K562 (cell line): ENCODE data around the gene PITX1. TPM values are rescaled to one million over a fixed set of nuclear protein-coding genes. Genes with fewer than 3 reads are reported as not detected.

Source experiments
- ATAC-seq: fragments of 200-7000 bp; cut with Tn5 transposase; 3 replicates; pipeline ENCODE4 v1.9.1; 2020; ENCODE audit warnings: moderate library complexity
- BruUV-seq: library from RNA; stranded (reverse); fragments of 400-500 nt; replicated peaks from 2 replicates; lab custom pipeline; 2021; lab: Mats Ljungman, UMichigan
- CTCF ChIA-PET: fragments of 300-600 bp; formaldehyde crosslinking; extraction: SDS; loops from one replicate; lab custom pipeline; 2021; ENCODE audit warnings: low intra/inter-chr PET ratio; lab: Yijun Ruan, JAX
- POLR2A ChIA-PET: fragments of 300-600, 350-650 bp; sonication (Branson Sonifier 250); formaldehyde crosslinking; extraction: SDS; loops from one replicate; lab custom pipeline; 2021; ENCODE audit warnings: antibody characterized with exemption, inconsistent platforms; lab: Yijun Ruan, JAX
- DNase-seq, 4 experiments: peaks; one replicate each; pipeline versions ENCODE4 v3.0.0 to v3.0.0-alpha.2; 2011 to 2018; ENCODE audit warnings: low spot score in 3 of 4, mixed read lengths in 3 of 4; ENCODE audit errors: extremely low read depth in 1 of 4
- FAIRE-seq: peaks from 2 replicates; lab custom pipeline; 2011; peaks lifted over from hg19 to GRCh38; lab: Jason Lieb, UNC
- H2AFZ ChIP-seq: 2 replicates; pipeline ENCODE4 v1.6.0; 2011; ENCODE audit warnings: low read depth, low read length, control low read depth, inconsistent platforms
- H3K27ac ChIP-seq: fragments of 200-600 bp; 3 replicates; pipeline ENCODE4 v1.8.0; 2011; ENCODE audit warnings: low read depth, mild to moderate bottlenecking, control low read depth, inconsistent platforms, low read length, moderate library complexity, mixed read lengths; ENCODE audit errors: extremely low read depth
- H3K27me3 ChIP-seq, 2 experiments: fragments of 300-600 bp in 1 of 2; 2 replicates in 1 of 2; 3 replicates in 1 of 2; pipeline versions ENCODE4 v1.6.0 to v1.8.0; 2011; ENCODE audit warnings: inconsistent platforms in 2 of 2, low read length in 2 of 2, mild to moderate bottlenecking in 1 of 2, mixed read lengths in 1 of 2, moderate library complexity in 1 of 2; ENCODE audit not compliant: control insufficient read depth in 2 of 2, insufficient read depth in 2 of 2
- H3K36me3 ChIP-seq: fragments of 300-600 bp; 3 replicates; pipeline ENCODE4 v1.8.0; 2011; ENCODE audit warnings: mild to moderate bottlenecking, low read length, inconsistent platforms; ENCODE audit not compliant: control insufficient read depth, insufficient read depth
- H3K4me1 ChIP-seq, 2 experiments: fragments of 200-600 bp in 1 of 2; replicated peaks in 1 of 2; 2 replicates in 1 of 2; 3 replicates in 1 of 2; pipeline versions ENCODE4 v1.5.1 to v1.8.0; 2011; ENCODE audit warnings: inconsistent platforms in 2 of 2, low read length in 2 of 2, mild to moderate bottlenecking in 1 of 2, mixed read lengths in 1 of 2, moderate library complexity in 1 of 2; ENCODE audit not compliant: control insufficient read depth in 2 of 2, insufficient read depth in 2 of 2
- H3K4me2 ChIP-seq: 2 replicates; pipeline ENCODE4 v1.6.1; 2011; ENCODE audit warnings: low read length, control low read depth, inconsistent platforms, mixed read lengths; ENCODE audit not compliant: insufficient read depth
- H3K4me3 ChIP-seq: fragments of 200-600 bp; sonication (generic), shearing (Covaris generic); 2 replicates; pipeline ENCODE4 v1.5.1; 2016; ENCODE audit warnings: control low read depth, inconsistent platforms
- H3K79me2 ChIP-seq: fragments of 200-600 bp; 3 replicates; pipeline ENCODE4 v1.8.0; 2011; ENCODE audit warnings: low read length, inconsistent platforms; ENCODE audit not compliant: control insufficient read depth, insufficient read depth
- H3K9ac ChIP-seq, 2 experiments: 2 replicates each; pipeline versions ENCODE4 v1.6.0 to v1.6.1; 2011; ENCODE audit warnings: low read depth in 2 of 2, low read length in 2 of 2, control low read depth in 1 of 2, inconsistent platforms in 1 of 2, mild to moderate bottlenecking in 1 of 2, mixed read lengths in 1 of 2; ENCODE audit not compliant: insufficient read depth in 1 of 2
- H3K9me1 ChIP-seq: one replicate; pipeline ENCODE4 v1.6.0; 2011; ENCODE audit warnings: inconsistent platforms, mild to moderate bottlenecking, low read length, moderate library complexity; ENCODE audit not compliant: control insufficient read depth, insufficient read depth
- H3K9me3 ChIP-seq: replicated peaks from 2 replicates; pipeline ENCODE4 v1.5.1; 2011; ENCODE audit warnings: low read depth, low read length, inconsistent platforms; ENCODE audit not compliant: control insufficient read depth, insufficient read depth
- H4K20me1 ChIP-seq: replicated peaks from 2 replicates; pipeline ENCODE4 v1.6.1; 2011; ENCODE audit warnings: low read length, inconsistent platforms, mixed read lengths; ENCODE audit not compliant: control insufficient read depth, insufficient read depth
- CBX2 ChIP-seq: fragments of 200-600 bp; sonication (generic); IDR thresholded peaks from one replicate; pipeline ENCODE4 v1.6.1; 2012; ENCODE audit warnings: mild to moderate bottlenecking, low read length, inconsistent platforms; ENCODE audit not compliant: insufficient read depth, poor library complexity, severe bottlenecking
- NR4A1 ChIP-seq, 2 experiments: fragments of 250-450 bp in 1 of 2; fragments of 450-650 bp in 1 of 2; sonication (Bioruptor Pico) in 1 of 2; IDR thresholded peaks; 2 replicates each; pipeline versions ENCODE4 v1.4.0 to v1.6.1; 2016 to 2020; ENCODE audit warnings: mild to moderate bottlenecking in 2 of 2, missing compliant biosample characterization in 1 of 2, missing genetic modification characterization in 1 of 2, moderate library complexity in 1 of 2
- RCOR1 ChIP-seq, 2 experiments: IDR thresholded peaks; 2 replicates each; pipeline ENCODE4 v1.6.1; 2012; ENCODE audit warnings: low read depth in 2 of 2, low read length in 2 of 2, borderline replicate concordance in 1 of 2, improper control_type of control experiment in 1 of 2
- SMARCE1 ChIP-seq: fragments of 450-650 bp; IDR thresholded peaks from 2 replicates; pipeline ENCODE4 v1.7.1; 2016; ENCODE audit warnings: mild to moderate bottlenecking
- TAF15 ChIP-seq: fragments of 200-400 bp; formaldehyde crosslinking; IDR thresholded peaks from 2 replicates; pipeline ENCODE4 v1.6.1; 2017; ENCODE audit warnings: mild to moderate bottlenecking, low read depth, low read length, moderate library complexity
- TRIM24 ChIP-seq, 2 experiments: fragments of 450-650 bp; IDR thresholded peaks; 2 replicates each; pipeline ENCODE4 v1.6.1; 2016
- ZBTB7A ChIP-seq: IDR thresholded peaks from 2 replicates; pipeline ENCODE4 v1.6.1; 2011; ENCODE audit warnings: low read depth, mild to moderate bottlenecking, low read length, moderate library complexity, borderline replicate concordance; ENCODE audit not compliant: control insufficient read depth
- ZNF121 ChIP-seq: sonication (generic); formaldehyde crosslinking; conservative IDR thresholded peaks from 2 replicates; pipeline ENCODE4 v1.8.0; 2022; ENCODE audit warnings: missing genetic modification reagents
- ZNF668 ChIP-seq: fragments of 250-450 bp; sonication (Bioruptor Pico); IDR thresholded peaks from 2 replicates; pipeline ENCODE4 v1.8.0; 2022; ENCODE audit warnings: mild to moderate bottlenecking, inconsistent platforms
- ZNF766 ChIP-seq: fragments of 200-800 bp; sonication (Bioruptor generic); conservative IDR thresholded peaks from 2 replicates; pipeline ENCODE4 v1.6.1; 2016; ENCODE audit warnings: missing genetic modification characterization, missing compliant biosample characterization
- WGBS: fragments of 100-300 bp; shearing (Covaris generic); methylation state at CpG from one replicate; pipeline ENCODE4 v1.1.6; 2016; ENCODE audit warnings: low coverage, mixed read lengths; ENCODE audit not compliant: insufficient coverage; ENCODE audit errors: missing lambda C conversion rate; 5-methylcytosine and 5-hydroxymethylcytosine counted together
- in situ Hi-C: fragments of 300-500 bp; cut with MboI; formaldehyde crosslinking; loops from 4 replicates; pipeline ENCODE4 v1.15.0; 2018; ENCODE audit warnings: inconsistent platforms, mixed read lengths
- intact Hi-C: fragments of 100-400 bp; cut with micrococcal nuclease; formaldehyde crosslinking; loops from 2 replicates; pipeline ENCODE4 v1.14.2; 2022
- polyA plus RNA-seq, 8 experiments: library from polyadenylated mRNA; depleted of rRNA in 4 of 8; stranded (reverse) in 5 of 8; unstranded in 3 of 8; fragments of >200 nt; fragmentation: Nextera tagmentation in 2 of 8; fragmentation: Illumina TruSeq in 1 of 8; extraction: Ambion mirVana in 2 of 8; extraction: Trizol in 1 of 8; gene quantifications; 2 replicates each; pipeline versions ENCODE4 v1.2.1 to v1.2.3, GENCODE V29; 2011 to 2014; ENCODE audit warnings: inconsistent platforms in 1 of 8, missing spikeins in 1 of 8
- total RNA-seq, 7 experiments: library from RNA; depleted of rRNA in 6 of 7; stranded (reverse); fragments of >200 nt in 6 of 7; fragmentation: Illumina TruSeq in 2 of 7; extraction: Trizol in 2 of 7; gene quantifications; 2 replicates each; pipeline versions ENCODE4 v1.2.1 to v1.2.3, GENCODE V29; 2011 to 2021; ENCODE audit warnings: low replicate concordance in 1 of 7
- TF ChIP-seq, protein P1 (sequence below): sonication (generic); formaldehyde crosslinking; IDR thresholded peaks from 2 replicates; pipeline ENCODE4 v1.8.0; 2022; ENCODE audit warnings: mild to moderate bottlenecking, missing genetic modification reagents

PITX1 gene
- total and polyA plus RNA-seq, 9 of the 15 experiments (the other 6 are each of a cell fraction or from before 2014, with no cell fraction given) = 0.13 to 88.2 (median 24.9) TPM

- Histone ChIP-seq H3K4me1 (peaks cover 3 to 8% of the 10 kb centered on the region in 2 experiments; a peak in 3 of 5 replicates), H3K27ac (no peak overlapping the region), H3K9me1 (no peaks in the 10 kb centered on the region), H4K20me1 (no peaks in the 10 kb centered on the region), H3K79me2 (no peaks in the 10 kb centered on the region), H3K4me3 (no peak overlapping the region), H3K9ac (no peak overlapping the region), H3K36me3 (no peaks in the 10 kb centered on the region), H3K9me3 (no peaks in the 10 kb centered on the region), H3K27me3 (no peaks in the 10 kb centered on the region), H2AFZ (no peak overlapping the region), H3K4me2 (no peak overlapping the region)
- no TSS peak for BruUV-seq
- no peak for DNase-seq
- 57% methylated on average over 4 of the region's 6 CpGs for WGBS
- TF ChIP-seq ZBTB7A (no peak), ZNF121 (peak; percentile 43)
- in situ Hi-C loops = loop anchor here (10.0 kb wide), 1 partner anchor 319 kb away; no protein-coding TSS in a partner anchor
- POLR2A ChIA-PET = interaction anchor here (1.8 kb wide), 1 partner anchor 47 kb away, joined by 6 read pairs; no protein-coding TSS in a partner anchor
- intact Hi-C loops = loop anchor here (10.0 kb wide), 2 partner anchors 169 to 319 kb away; no protein-coding TSS in a partner anchor
- FAIRE-seq = no peak
- CTCF ChIA-PET = no interaction called here
- ATAC-seq = no peak
These were observed 18.1 kb downstream of the PITX1 start for GRCh38 chr5:135015942-135016341.

DNA sequence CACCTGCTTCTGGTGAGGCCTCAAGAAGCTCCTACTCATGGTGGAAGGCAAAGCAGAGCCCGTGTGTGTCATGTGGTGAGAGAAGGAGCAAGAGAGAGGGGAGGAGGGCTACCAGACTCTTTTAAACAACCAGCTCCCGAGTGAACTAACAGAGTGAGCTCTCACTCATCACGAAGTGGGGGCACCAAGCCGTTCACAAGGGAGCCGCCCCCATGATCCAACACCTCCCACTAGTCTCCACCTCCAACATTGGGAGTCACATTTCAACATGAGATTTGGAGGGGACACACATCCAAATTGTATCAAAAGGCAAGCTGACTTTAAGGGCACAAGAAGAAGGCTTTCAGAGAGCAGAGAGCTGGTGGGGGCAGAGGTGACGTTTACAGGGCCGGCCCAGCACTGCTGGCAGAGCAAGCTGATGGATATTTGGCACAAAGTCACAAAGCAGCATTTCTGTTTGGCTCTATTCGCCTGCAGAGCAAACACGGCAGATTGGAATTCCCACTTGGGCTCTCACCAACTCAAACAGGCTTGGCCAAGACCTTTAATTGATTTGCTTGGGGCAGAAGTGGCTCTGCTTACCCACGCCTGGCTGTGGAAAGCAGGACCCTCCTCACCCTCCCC, 20.0 kb downstream of the PITX1 start:
- H2AFZ ChIP-seq = no peak overlapping the region
- ChIA-PET POLR2A (interaction anchor here (0.5 to 6.1 kb wide), 5 partner anchors 12 to 376 kb away, joined by 3 to 35 read pairs (median 3); no protein-coding TSS in a partner anchor), CTCF (no interaction called here)
- ATAC-seq (no peak), DNase-seq (no peak), FAIRE-seq (no peak)
- no peaks in the 10 kb centered on the region for H3K9me3 ChIP-seq
- no peak overlapping the region for H3K4me3 ChIP-seq
- H3K4me2 ChIP-seq = no peak overlapping the region
- no peaks in the 10 kb centered on the region for H3K79me2 ChIP-seq
- no peaks in the 10 kb centered on the region for H3K27me3 ChIP-seq
- H3K4me1 ChIP-seq = peaks cover 3 to 5% of the 10 kb centered on the region in 2 experiments; a peak in 2 of 5 replicates
- intact Hi-C loops = loop anchor here (10.0 kb wide), 2 partner anchors 171 to 321 kb away; no protein-coding TSS in a partner anchor
- 47% methylated on average over 10 of the region's 10 CpGs for WGBS
- in situ Hi-C loops = loop anchor here (10.0 kb wide), 1 partner anchor 321 kb away; no protein-coding TSS in a partner anchor
- no peak for TF ChIP-seq CBX2
- 0 out of 2 replicates have a peak, but pooled peaks have one; percentile 3 for TF ChIP-seq ZNF766 (CRISPR knock-in tag)
- no peak for TF ChIP-seq ZNF668 (CRISPR knock-in tag)
- no peak for TF ChIP-seq NR4A1 (CRISPR knock-in tag; IDR thresholded peaks at IDR 0.05)
- no peak for TF ChIP-seq NR4A1 (tag; IDR thresholded peaks at IDR 0.05)
- TF ChIP-seq RCOR1 (IDR thresholded peaks at IDR 0.05; ENCODE audit: borderline replicate concordance in 1 of 2, low read depth in 2 of 2, low read length in 2 of 2) = no peak
- no peak for TF ChIP-seq SMARCE1
- TF ChIP-seq, protein P1, sequence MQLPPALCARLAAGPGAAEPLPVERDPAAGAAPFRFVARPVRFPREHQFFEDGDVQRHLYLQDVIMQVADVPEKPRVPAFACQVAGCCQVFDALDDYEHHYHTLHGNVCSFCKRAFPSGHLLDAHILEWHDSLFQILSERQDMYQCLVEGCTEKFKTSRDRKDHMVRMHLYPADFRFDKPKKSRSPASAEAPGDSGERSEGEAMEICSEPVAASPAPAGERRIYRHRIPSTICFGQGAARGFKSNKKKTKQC (CRISPR knock-in tag) = no peak
- TF ChIP-seq TRIM24 (IDR thresholded peaks at IDR 0.05) = peak in 1 of 2 experiments; percentile 28; a peak in 1 of 4 replicates
- TF ChIP-seq TAF15 = no peak
- no peak overlapping the region for H3K9ac ChIP-seq
- no TSS peak for BruUV-seq
- no peaks in the 10 kb centered on the region; the same call in 1 of the 2 replicates for H4K20me1 ChIP-seq
- H3K36me3 ChIP-seq = no peaks in the 10 kb centered on the region
- no peaks in the 10 kb centered on the region for H3K9me1 ChIP-seq
- no peak overlapping the region for H3K27ac ChIP-seq
